ENCODE data around the gene APOA5.

Gene APOA5

GRCh38 chr11:116832350-116833290 is 40.9 kb upstream of the APOA5 start:
- no peak for DNase-seq (ENCODE audit: extremely low read depth, insufficient read length)
- no peaks in the 10 kb centered on the region for H3K36me3 ChIP-seq (ENCODE audit: control insufficient read depth, insufficient read depth, low read length)
- H3K27me3 ChIP-seq (replicated peaks; ENCODE audit: control insufficient read depth, insufficient read depth, low read length) = no peaks in the 10 kb centered on the region
- H3K4me3 ChIP-seq (replicated peaks; ENCODE audit: low read depth, low read length) = no peak overlapping the region
- no peak for TF ChIP-seq CTCF (IDR thresholded peaks at IDR 0.05; ENCODE audit: insufficient read depth, low read length, poor library complexity, severe bottlenecking)

- no peak for TF ChIP-seq CTCF (IDR thresholded peaks at IDR 0.05; ENCODE audit: insufficient read depth, low read length, poor library complexity, severe bottlenecking)
- no peak for DNase-seq (ENCODE audit: extremely low read depth, insufficient read length)
- Histone ChIP-seq H3K27me3 (replicated peaks; ENCODE audit: control insufficient read depth, insufficient read depth, low read length) (no peaks in the 10 kb centered on the region), H3K36me3 (ENCODE audit: control insufficient read depth, insufficient read depth, low read length) (no peaks in the 10 kb centered on the region), H3K4me3 (replicated peaks; ENCODE audit: low read depth, low read length) (no peak overlapping the region)
Measured at GRCh38 chr11:116831790-116832349, 40.2 kb upstream of the APOA5 start.

- TF ChIP-seq CTCF (IDR thresholded peaks at IDR 0.05; ENCODE audit: insufficient read depth, low read length, poor library complexity, severe bottlenecking) = no peak
Measured at GRCh38 chr11:116830184-116830912, 38.7 kb upstream of the APOA5 start.

GRCh38 chr11:116829525-116830183 is 38.0 kb upstream of the APOA5 start, which contains the start of gene APOC3:
Gene APOC3 (plus strand): TSS chr11:116829907. CDS start chr11:116830583, 676 bp downstream.
- no peaks in the 10 kb centered on the region for H3K36me3 ChIP-seq (ENCODE audit: control insufficient read depth, insufficient read depth, low read length)
- no peak for DNase-seq (ENCODE audit: extremely low read depth, insufficient read length)
- TF ChIP-seq CTCF (IDR thresholded peaks at IDR 0.05; ENCODE audit: insufficient read depth, low read length, poor library complexity, severe bottlenecking) = no peak
- H3K27me3 ChIP-seq (replicated peaks; ENCODE audit: control insufficient read depth, insufficient read depth, low read length) = no peaks in the 10 kb centered on the region
- no peak within 1 kb of the TSS for H3K4me3 ChIP-seq (replicated peaks; ENCODE audit: low read depth, low read length)

More at GRCh38 chr11:116830184-116830912, 38.7 kb upstream of the APOA5 start:
- no peak overlapping the region for H3K4me3 ChIP-seq (replicated peaks; ENCODE audit: low read depth, low read length)
- no peaks in the 10 kb centered on the region for H3K36me3 ChIP-seq (ENCODE audit: control insufficient read depth, insufficient read depth, low read length)
- DNase-seq (ENCODE audit: extremely low read depth, insufficient read length) = no peak
- no peaks in the 10 kb centered on the region for H3K27me3 ChIP-seq (replicated peaks; ENCODE audit: control insufficient read depth, insufficient read depth, low read length)
